Measurements from ENCODE around the gene PFKFB4.

GRCh38 chr3:48538451-48538850 is 18.2 kb downstream of the PFKFB4 start:
- TF ChIP-seq CTCF (IDR thresholded peaks at IDR 0.05) = no peak
- no peak for TF ChIP-seq POLR2A (IDR thresholded peaks at IDR 0.05)
